Measurements from ENCODE around the gene DOCK9. TPM values are rescaled to one million over a fixed set of nuclear protein-coding genes. Genes with fewer than 3 reads are reported as not detected.
A peak's percentile ranks its signal among the peaks of the same experiment; 100 is the strongest.

DOCK9 gene
- total RNA-seq, 1 donor from 2014 or later = 43.5 TPM

DNA sequence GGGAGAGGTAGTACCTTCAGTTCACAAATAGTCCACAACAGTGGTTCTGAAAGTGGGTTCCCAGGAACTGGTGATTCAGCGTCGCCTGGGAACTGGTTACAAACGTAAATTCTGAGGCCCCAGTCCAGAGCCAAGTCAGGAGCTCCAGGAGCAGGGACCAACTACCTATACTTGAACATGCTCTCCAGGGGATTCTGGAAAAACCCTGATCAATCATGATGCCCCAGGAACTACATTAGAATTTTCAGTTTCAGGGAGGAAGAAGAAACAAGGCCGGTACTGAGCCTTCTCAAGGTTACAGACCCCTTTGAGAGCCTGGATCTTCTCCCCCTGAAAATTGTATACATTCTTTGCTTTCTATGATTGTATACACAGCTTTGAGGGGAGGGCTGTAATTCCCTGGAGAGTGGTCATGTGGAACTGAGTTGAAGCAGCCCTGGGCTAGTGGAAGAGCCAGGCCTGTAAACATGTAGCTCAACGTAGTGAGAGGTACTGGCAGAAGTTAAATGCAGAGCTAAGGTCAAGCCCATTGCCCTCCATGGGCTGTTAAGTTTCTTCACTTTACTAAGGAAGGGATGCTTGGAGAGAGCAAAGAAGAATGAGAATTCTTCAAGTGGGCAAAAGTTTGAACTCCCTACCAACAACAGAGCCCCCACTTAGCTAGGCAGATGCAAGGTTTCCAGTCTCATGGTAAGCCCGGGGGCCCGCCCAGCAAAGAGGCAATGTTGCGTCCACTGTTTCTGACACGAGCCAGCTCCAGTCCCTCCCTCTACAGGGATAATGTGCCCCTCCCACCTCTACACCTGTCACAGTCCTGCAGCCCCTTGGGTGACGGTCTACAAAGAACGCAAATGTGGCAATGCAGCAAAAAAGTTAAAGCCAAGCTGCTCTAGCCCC is 17.0 kb downstream of the DOCK9 start:
- no peak for DNase-seq
- Mint-ChIP-seq H3K4me1 (peaks cover 5% of the 10 kb centered on the region), H3K27ac (no peak overlapping the region), H3K4me3 (no peak overlapping the region), H3K36me3 (ENCODE audit: low read depth) (peaks cover 6% of the 10 kb centered on the region), H3K27me3 (no peaks in the 10 kb centered on the region), H3K9me3 (no peaks in the 10 kb centered on the region)
- intact Hi-C loops (cut with micrococcal nuclease) = no loop called here

DNA sequence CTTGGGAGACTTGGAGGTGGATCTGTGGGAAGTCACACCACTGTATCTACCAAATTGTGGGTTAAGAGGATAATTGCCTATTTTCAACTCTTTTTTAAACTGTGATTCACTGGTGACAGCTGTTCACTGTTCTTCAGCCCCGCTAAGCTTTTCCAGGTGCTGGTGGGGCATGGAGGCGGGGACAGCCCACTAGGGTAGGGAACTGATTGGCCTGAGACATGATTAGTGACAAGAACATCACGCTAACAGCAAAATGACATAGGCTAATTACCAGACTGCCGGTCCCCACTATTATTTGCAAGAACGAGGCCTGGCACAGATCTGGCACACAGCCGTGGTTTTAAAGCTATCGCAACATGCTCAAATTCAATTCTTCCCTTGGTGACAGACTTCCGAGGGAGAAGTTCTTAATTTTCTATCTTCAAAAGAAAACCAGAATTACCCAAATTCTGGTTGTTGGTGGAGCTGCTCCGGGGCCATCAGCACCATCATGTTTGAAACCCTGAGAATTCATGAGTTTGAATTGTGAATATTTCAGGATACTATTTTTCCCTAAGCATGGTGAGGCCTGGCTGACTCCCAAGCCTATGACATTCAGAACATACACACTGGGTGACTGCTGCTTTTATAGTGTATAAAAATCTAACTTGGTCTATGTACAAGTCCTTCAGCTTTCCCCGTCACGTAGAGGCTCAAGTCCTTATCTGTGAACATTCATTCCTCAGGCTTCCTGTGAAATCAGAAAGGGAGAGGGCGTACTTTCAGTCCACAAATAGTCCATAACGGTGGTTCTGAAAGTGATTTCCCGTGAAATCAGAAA is 17.9 kb downstream of the DOCK9 start:
- H3K36me3 Mint-ChIP-seq (ENCODE audit: low read depth) = peaks cover 6% of the 10 kb centered on the region
- DNase-seq = no peak
- intact Hi-C loops (cut with micrococcal nuclease) = no loop called here
- peaks cover 5% of the 10 kb centered on the region for H3K4me1 Mint-ChIP-seq
- peak overlapping the region; percentile 29 for H3K27ac Mint-ChIP-seq
- no peaks in the 10 kb centered on the region for H3K9me3 Mint-ChIP-seq
- no peak overlapping the region for H3K4me3 Mint-ChIP-seq
- H3K27me3 Mint-ChIP-seq = no peaks in the 10 kb centered on the region

DNA sequence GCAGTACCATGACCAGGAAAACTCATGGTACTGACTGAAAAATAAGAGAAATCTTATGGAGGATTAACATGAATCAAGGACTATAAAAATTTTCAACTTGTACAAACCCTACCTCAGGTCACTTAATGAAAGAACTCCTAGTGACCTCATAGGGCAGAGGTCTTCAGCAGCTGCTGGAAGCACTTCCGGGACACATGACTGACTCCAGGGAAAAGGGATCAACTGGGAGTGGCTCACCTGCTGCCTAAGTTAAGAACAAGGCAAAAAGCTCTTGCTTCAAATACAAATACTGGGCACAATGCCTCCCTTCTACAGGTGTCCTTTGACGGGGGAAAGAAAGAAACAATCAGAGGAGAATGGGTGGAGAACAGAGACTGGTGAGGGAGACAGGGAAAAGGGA is 18.6 kb downstream of the DOCK9 start:
- no peaks in the 10 kb centered on the region for H3K27me3 Mint-ChIP-seq
- H3K4me1 Mint-ChIP-seq = peaks cover 5% of the 10 kb centered on the region
- H3K9me3 Mint-ChIP-seq = no peaks in the 10 kb centered on the region
- H3K36me3 Mint-ChIP-seq (ENCODE audit: low read depth) = peaks cover 7% of the 10 kb centered on the region
- DNase-seq = no peak
- no peak overlapping the region for H3K4me3 Mint-ChIP-seq
- H3K27ac Mint-ChIP-seq = no peak overlapping the region
- intact Hi-C loops (cut with micrococcal nuclease) = no loop called here

DNA sequence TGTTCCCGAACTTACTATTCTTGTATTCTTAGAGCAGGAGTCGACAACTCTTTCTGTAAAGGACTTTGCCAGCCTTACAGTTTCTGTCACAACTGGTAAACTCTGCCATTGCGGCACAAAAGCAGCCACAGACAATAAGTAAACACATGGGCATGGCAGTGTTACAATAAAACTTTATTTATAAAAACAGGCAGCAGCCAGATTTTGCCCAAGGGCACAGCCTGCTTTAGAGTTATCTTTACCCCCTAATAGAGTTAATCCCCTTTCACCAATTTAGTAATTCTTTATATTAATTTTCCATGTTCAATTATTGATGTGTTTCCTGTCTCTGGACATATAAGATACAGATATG is 19.4 kb downstream of the DOCK9 start:
- Mint-ChIP-seq H3K27me3 (no peaks in the 10 kb centered on the region), H3K4me1 (peaks cover 5% of the 10 kb centered on the region), H3K36me3 (ENCODE audit: low read depth) (peaks cover 9% of the 10 kb centered on the region), H3K9me3 (no peaks in the 10 kb centered on the region), H3K4me3 (no peak overlapping the region), H3K27ac (no peak overlapping the region)
- intact Hi-C loops (cut with micrococcal nuclease) = no loop called here
- DNase-seq = no peak

DNA sequence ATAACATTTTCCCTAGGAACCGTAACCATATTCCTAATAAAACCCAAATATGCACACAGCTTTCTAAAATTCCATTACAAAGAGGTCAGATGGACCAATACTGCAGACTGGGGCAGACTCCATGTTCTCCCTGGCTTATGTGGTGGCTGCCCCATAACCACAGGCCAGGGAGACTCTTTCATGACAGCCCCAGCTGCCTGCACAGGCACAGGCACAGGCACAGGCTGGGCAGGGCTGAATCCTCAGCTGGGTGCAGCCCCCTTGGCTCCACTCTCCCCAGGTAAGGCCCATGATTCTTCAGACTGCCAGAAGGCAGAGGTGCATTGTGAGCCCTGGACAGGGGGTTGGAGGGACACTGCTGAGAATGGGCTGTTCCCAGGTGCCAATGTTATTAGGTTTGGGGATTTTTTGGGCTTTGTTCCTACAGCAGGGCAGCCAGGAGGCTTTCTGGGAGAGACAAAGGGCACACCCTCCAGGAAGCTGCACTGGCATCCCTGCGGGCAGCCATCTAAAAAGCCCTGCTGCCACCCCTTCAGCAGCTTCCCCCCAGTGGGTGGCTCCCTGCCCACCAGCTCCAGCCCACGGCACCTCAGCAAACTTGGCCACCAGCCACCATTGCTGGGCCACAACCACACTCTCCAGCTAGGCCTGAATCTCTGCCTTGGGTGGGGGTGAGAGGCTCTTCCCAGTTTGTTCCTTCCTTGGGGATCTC is 20.0 kb downstream of the DOCK9 start:
- no peak for DNase-seq
- Mint-ChIP-seq H3K4me1 (peaks cover 5% of the 10 kb centered on the region), H3K27me3 (no peaks in the 10 kb centered on the region), H3K9me3 (no peaks in the 10 kb centered on the region), H3K27ac (no peak overlapping the region), H3K36me3 (ENCODE audit: low read depth) (peaks cover 9% of the 10 kb centered on the region), H3K4me3 (no peak overlapping the region)
- intact Hi-C loops (cut with micrococcal nuclease) = no loop called here

DNA sequence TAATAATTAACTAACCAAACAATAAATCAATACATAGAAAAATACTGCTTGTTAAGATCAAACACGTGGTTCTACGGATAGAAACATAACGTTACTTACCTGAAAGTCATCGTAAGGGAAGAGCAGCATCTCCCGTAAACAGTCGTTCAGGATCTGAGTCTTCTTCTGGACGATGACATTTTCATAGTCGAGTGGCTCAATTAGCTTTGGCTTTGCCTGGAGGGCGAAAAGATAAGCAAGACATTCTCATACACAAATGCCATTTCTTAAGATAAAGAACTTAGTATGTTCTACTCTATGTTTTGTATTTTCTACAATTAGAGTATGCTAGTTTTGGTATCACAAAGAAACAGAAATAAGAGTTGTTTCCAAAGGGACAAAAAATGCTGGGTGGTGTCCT is 22.5 kb downstream of the DOCK9 start:
- Mint-ChIP-seq H3K27me3 (no peaks in the 10 kb centered on the region), H3K4me3 (no peak overlapping the region), H3K9me3 (no peaks in the 10 kb centered on the region), H3K36me3 (ENCODE audit: low read depth) (peaks cover 16% of the 10 kb centered on the region), H3K4me1 (peaks cover 5% of the 10 kb centered on the region), H3K27ac (no peak overlapping the region)
- intact Hi-C loops (cut with micrococcal nuclease) = no loop called here
- no peak for DNase-seq

DNA sequence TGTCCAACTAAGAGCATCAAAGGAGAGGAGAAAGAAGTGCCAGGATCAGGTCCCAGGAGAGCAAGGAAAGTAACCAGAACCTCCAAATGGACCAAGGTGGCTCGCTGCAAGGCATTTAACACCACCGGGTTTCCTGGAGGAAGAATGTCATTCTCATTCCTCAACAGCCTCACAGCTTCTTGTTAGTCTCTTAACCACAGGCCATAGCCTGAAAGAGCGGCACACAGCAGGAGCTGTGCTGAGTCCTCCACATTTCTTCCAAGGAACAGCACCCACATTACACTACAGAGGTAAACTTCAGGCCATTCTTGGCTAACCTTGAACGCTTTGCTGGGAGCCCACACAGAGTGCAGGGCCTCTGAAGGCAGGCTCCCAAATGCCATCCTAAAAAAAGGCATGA is 23.6 kb downstream of the DOCK9 start:
- intact Hi-C loops (cut with micrococcal nuclease) = no loop called here
- Mint-ChIP-seq H3K36me3 (ENCODE audit: low read depth) (peaks cover 21% of the 10 kb centered on the region), H3K4me1 (peaks cover 3% of the 10 kb centered on the region), H3K4me3 (no peak overlapping the region), H3K27me3 (no peaks in the 10 kb centered on the region), H3K27ac (no peak overlapping the region), H3K9me3 (no peaks in the 10 kb centered on the region)
- DNase-seq = no peak

DNA sequence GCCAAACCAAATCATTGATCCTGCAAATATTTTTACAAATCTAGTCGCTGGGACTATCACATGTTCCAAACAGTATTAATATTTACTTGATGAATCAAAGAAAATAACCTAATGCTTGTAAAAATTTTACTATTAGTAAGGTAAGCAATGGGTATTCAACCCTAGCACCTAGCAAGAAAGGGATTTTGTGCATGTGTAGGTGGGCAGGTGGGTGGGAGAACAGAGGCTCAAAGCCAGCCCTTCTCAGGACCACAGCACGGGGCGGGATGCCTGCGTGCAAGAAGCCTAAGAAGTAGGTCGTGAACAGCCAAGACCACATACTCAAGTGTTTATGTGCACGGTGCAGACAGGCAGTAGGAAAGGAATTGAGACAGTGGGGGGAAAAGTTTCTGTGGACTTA is 26.6 kb downstream of the DOCK9 start:
- intact Hi-C loops (cut with micrococcal nuclease) = no loop called here
- Mint-ChIP-seq H3K4me1 (peaks cover 8% of the 10 kb centered on the region), H3K36me3 (ENCODE audit: low read depth) (peaks cover 21% of the 10 kb centered on the region), H3K27ac (no peak overlapping the region), H3K27me3 (no peaks in the 10 kb centered on the region), H3K4me3 (no peak overlapping the region), H3K9me3 (no peaks in the 10 kb centered on the region)
- no peak for DNase-seq

DNA sequence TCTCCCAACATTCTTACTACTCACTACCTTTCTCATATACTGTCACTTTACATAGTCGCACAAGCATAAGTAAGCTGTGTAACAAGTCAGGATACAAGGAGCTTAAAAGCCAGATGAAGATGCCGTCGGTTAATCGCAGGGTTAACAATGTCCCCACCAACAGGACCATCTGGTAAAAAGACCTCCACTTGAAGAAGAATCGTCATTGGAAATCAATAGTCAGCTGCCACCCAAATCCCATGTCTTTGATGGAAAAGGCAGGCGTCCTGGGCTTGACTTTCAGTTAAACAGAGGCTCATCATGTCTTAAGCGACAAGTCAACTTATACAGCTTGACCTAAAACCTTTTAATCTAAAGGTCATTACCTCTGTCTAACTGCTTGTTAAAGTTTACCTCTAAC is 27.2 kb downstream of the DOCK9 start:
- Mint-ChIP-seq H3K36me3 (ENCODE audit: low read depth) (peaks cover 21% of the 10 kb centered on the region), H3K27me3 (no peaks in the 10 kb centered on the region), H3K9me3 (no peaks in the 10 kb centered on the region), H3K4me1 (peaks cover 8% of the 10 kb centered on the region), H3K4me3 (no peak overlapping the region), H3K27ac (no peak overlapping the region)
- intact Hi-C loops (cut with micrococcal nuclease) = no loop called here
- no peak for DNase-seq

DNA sequence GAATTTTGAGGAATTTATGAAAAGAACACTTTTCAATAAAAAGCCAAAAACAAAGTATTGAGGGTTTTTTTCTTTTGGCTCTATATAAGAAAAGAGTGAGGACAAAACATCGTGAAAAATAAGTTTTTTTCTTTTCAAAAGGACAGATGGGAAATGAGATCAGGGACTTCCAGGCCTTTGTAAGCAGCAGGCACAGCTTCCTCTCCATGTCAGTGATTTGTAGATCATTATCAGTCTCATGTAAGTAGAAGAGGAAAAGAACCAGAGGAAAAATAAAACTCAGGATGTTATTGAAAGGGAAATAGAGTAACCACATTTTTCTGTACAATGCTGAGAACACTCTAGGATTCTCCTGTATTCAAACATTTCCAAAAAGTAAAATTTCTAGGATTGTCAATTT is 29.9 kb downstream of the DOCK9 start:
- no peak overlapping the region for H3K27ac Mint-ChIP-seq
- H3K27me3 Mint-ChIP-seq = no peaks in the 10 kb centered on the region
- intact Hi-C loops (cut with micrococcal nuclease) = no loop called here

DNA sequence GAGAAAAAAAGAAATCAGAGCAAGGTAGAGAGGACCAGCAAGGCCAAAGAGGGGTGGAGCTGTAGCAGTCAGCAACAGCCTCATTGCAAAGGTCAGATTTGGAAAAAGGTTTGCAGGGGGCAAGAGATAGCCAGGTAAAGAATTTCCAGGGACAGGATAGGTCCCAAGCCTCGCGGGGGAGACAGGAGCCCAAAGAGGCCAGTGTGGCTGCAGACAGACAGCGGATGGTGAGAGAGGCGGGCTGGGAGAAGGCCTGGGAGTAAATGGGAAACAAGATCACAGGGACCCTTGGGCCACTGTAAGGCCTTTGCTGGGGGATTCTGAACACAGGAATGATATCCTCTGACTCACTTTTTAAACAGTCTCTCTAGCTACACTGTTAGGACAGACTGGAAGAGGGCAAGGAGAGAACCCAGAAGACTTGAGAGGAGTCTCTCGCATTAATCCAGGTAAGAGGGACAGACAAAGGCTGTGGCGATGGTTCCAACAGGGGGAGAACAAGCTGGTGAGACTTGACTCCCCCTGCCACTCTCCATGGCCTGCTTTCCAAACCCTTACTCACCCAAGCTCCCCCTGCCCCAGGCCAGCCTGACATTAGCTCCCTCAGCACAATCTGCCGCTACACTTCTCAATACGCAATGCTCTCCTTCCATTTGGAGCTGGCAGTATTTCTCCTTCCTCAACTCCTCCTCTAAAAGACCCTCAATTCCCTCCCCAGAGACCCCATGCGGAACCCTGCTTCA is 31.8 kb downstream of the DOCK9 start:
- Mint-ChIP-seq H3K27me3 (no peaks in the 10 kb centered on the region), H3K36me3 (ENCODE audit: low read depth) (peaks cover 11% of the 10 kb centered on the region), H3K9me3 (no peaks in the 10 kb centered on the region), H3K4me3 (no peak overlapping the region), H3K4me1 (peaks cover 11% of the 10 kb centered on the region), H3K27ac (no peak overlapping the region)
- intact Hi-C loops (cut with micrococcal nuclease) = no loop called here
- DNase-seq = no peak

More for the DNA sequence above, 29.9 kb downstream of the DOCK9 start:
- Mint-ChIP-seq H3K9me3 (no peaks in the 10 kb centered on the region), H3K4me3 (no peak overlapping the region), H3K4me1 (peaks cover 13% of the 10 kb centered on the region), H3K36me3 (ENCODE audit: low read depth) (peaks cover 21% of the 10 kb centered on the region)
- no peak for DNase-seq

DNA sequence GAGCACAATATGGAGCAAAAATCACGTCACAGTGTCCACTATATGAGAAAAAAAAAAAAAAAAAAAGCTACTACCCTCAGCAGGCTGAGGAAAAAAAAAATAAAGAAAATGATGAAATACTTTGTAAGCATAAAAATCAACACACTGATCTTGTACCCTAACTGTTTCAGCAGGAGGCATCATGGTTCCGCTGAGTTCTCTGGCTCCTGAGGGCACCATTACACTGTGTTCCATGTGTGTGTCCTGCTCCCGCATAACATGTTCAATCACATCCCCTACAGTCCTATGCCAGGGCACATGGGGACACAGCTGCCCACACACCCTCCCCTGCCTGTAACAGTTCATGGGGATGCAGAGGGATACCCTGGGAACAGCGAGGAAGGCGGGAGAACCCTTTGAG is 33.5 kb downstream of the DOCK9 start:
- H3K9me3 Mint-ChIP-seq = no peaks in the 10 kb centered on the region
- intact Hi-C loops (cut with micrococcal nuclease) = no loop called here
- no peak overlapping the region for H3K27ac Mint-ChIP-seq

DNA sequence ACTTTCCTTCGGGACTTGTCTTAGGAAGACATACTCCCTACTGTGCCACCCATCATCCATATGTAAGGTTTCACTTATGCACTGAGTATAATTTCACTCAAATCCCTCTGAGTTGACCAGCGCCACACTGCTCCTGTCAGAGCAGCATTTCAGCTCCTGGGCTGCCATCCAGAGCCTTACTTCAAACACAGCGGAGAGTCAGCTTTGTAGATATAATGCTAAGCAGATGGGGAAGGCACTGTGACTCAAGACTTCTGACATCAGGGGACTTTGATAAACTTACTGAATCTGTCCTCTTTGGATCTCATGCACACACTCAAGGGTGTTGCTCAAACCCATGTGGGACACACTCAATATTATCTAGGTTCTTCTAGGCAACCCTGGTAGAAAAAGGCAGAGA is 34.9 kb downstream of the DOCK9 start:
- no peak overlapping the region for H3K27ac Mint-ChIP-seq
- H3K36me3 Mint-ChIP-seq (ENCODE audit: low read depth) = peaks cover 10% of the 10 kb centered on the region
- peaks cover 8% of the 10 kb centered on the region for H3K4me1 Mint-ChIP-seq
- H3K9me3 Mint-ChIP-seq = no peaks in the 10 kb centered on the region
- H3K27me3 Mint-ChIP-seq = no peaks in the 10 kb centered on the region
- no peak overlapping the region for H3K4me3 Mint-ChIP-seq
- intact Hi-C loops (cut with micrococcal nuclease) = no loop called here
- DNase-seq = no peak

More for the DNA sequence above, 33.5 kb downstream of the DOCK9 start:
- Mint-ChIP-seq H3K27me3 (no peaks in the 10 kb centered on the region), H3K4me1 (peaks cover 11% of the 10 kb centered on the region), H3K36me3 (ENCODE audit: low read depth) (peaks cover 10% of the 10 kb centered on the region), H3K4me3 (no peak overlapping the region)
- no peak for DNase-seq
